GM13976 (cell line): ENCODE measurements around the gene TMEM161B.

Experiments
- DNase-seq: peaks from one replicate; pipeline ENCODE4 v3.0.0; 2012; ENCODE audit warnings: low spot score
- in situ Hi-C: fragments of 300-500 bp; cut with MboI; formaldehyde crosslinking; loops from one replicate; pipeline ENCODE4 v1.12.0; 2022; ENCODE audit warnings: low sequenced_read_pairs, mixed read lengths, inconsistent platforms; ENCODE audit not compliant: unreplicated experiment
- TF ChIP-seq, protein P1 (sequence below): IDR thresholded peaks from 2 replicates; pipeline ENCODE4 v1.5.1; 2012; ENCODE audit warnings: borderline replicate concordance, mild to moderate bottlenecking; ENCODE audit not compliant: insufficient read depth; ENCODE audit errors: extremely low read depth, missing control alignments, control extremely low read depth

The TMEM161B gene

DNA sequence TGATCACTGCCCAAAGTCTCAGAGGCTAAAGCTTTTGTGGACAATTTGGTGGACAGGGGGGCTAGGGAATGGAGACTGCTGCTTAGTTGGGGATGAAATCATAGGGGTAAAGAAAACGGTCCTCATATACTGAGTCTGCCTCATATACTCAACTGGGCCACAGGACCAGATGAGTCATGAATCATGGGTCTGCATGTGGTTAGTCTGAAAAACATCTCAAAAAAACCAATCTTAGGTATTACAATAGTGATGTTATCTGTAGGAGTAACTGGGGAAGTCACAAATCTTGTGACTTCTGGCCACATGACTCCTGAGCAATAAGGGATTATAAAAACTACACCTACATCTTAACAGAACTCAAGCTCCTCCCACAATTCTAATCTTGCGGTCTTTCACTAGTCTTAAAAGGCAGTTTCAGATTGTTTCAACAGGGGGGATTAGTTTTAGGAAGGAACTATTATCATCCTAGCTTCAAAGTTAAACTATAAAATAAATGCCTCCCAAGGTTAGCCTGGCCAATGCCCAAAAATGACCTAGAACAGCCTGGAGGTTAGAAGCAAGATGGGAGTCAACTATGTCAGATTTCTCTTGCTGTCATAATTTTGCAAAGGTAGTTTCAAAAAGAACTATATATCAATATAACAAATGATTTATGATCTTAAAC, 17.5 kb downstream of the TMEM161B start:
- in situ Hi-C loops = no loop called here
- TF ChIP-seq, protein P1, sequence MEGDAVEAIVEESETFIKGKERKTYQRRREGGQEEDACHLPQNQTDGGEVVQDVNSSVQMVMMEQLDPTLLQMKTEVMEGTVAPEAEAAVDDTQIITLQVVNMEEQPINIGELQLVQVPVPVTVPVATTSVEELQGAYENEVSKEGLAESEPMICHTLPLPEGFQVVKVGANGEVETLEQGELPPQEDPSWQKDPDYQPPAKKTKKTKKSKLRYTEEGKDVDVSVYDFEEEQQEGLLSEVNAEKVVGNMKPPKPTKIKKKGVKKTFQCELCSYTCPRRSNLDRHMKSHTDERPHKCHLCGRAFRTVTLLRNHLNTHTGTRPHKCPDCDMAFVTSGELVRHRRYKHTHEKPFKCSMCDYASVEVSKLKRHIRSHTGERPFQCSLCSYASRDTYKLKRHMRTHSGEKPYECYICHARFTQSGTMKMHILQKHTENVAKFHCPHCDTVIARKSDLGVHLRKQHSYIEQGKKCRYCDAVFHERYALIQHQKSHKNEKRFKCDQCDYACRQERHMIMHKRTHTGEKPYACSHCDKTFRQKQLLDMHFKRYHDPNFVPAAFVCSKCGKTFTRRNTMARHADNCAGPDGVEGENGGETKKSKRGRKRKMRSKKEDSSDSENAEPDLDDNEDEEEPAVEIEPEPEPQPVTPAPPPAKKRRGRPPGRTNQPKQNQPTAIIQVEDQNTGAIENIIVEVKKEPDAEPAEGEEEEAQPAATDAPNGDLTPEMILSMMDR = no peak

DNA sequence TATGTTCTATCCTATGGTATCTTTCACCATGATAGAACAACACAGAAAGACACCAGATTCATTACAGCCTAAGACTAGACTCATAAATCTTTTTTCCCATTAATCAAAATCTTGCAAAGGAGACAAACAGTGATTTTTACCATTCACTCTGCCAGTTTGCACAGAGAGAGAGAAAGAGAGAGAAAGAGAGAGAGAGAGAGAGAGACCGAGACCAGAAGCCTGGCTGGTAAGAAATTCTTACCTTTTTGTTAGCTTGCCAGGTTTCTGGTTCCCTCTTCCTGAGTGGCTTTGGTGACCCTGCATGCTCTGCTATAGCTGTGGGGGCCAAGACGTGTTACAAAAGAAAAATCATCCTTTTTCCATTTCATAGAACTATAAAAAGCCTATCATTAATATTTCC, 18.6 kb downstream of the TMEM161B start:
- in situ Hi-C loops = no loop called here
- no peak for DNase-seq
- TF ChIP-seq, protein P1 = no peak

More for the DNA sequence above, 17.5 kb downstream of the TMEM161B start:
- no peak for DNase-seq

DNA sequence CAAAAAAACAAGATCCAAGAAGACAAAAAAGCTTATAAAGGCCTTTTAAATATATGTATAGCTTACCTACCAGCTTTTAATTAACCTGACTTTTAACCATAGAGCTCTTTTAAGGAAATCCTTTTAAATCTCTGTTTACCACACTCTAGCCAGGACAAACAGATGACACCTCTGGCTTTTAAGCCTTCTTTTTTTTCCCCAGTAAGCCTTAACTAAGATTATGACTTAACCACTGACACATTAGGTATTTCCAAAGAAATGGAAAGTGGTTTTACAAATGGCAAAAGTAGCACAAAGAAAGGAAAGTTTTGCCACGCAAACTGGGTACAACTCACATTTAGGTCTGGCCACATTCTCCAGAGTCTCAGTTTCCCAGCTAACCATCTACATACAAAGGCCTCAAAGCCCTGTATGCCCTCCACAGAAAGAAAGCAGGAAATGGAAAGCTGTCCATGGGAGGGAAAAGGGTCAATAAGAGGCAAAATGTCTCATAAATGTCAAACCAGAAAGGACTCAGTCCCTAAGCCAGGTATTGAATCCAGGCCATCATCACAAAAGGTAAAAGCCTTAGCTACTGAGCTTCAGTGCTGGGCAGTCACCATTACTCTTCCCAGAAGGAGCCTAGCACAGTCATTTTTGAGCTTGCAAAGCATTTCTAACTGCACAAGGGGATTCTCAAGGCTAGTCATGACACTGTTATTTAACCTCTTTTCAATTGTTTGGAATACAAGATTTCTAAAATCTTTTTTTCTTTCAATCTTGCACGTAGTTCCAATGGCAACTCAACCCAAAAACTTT, 19.7 kb downstream of the TMEM161B start:
- in situ Hi-C loops = no loop called here
- TF ChIP-seq, protein P1 = no peak
- DNase-seq = no peak

DNA sequence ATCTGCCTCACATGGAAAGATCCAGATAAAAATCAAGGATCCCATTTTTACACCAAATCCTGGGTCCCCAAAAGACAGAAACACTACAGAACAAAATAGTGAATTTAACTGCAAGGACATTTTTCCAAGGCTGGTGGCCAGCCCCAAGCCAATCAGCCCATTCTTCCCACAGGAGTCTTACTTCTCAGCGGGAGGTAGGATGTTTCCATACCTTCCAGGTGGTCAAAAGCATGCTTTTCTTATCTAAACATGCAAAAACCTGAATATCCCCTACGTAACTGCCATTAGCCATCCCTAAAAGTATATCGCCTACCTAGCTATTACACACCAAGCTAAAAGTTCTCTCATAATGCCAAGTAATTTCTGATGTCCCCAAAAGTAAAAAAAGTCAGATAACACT, 20.6 kb downstream of the TMEM161B start:
- in situ Hi-C loops = no loop called here
- TF ChIP-seq, protein P1 = no peak
- no peak for DNase-seq

DNA sequence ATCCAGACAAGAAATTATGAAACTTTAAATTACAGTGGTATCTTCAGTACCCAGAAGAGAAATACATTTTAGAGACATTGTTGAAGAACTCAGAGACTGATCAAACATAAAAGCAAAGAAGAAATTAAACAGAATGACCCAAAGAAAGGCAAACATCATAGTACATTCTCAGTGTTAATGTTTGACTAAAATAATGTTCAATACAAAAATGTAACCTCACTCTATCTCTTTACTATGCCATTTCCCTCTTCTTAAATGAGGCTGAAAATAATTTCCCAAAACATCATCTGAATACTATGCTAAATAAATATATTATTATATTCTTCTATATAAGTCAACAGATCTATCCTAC, 22.8 kb downstream of the TMEM161B start:
- in situ Hi-C loops = no loop called here
- TF ChIP-seq, protein P1 = no peak
- DNase-seq = no peak

DNA sequence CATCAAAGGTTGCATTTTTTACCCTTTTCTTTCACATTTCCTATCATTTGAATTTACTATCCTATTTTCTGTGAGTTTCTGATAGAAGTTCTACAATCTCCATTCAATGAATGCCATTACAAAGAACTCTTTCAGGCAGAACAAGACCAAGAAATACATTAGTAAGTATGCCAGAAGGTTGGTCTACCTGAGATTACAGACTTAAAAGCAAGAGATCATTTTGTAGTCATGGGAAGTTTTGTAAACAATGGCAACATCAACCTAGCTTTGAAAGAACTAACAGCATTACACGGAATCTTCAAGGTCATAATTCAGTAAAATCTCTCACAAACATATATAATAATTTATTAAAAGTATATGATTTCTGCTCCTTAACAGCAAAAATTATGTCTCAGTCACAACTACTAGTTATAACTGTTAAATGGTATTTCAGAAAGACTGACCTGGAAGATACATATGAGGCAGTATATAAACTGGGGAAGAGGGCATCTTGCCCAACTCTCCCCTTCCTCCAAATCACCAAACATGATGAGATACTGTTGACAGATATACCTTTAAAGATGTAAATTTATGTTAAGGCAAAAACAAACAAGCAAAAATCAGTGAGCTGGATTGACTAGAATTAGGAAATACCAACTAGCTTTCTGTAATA, 23.3 kb downstream of the TMEM161B start:
- no peak for DNase-seq
- TF ChIP-seq, protein P1 = no peak
- in situ Hi-C loops = no loop called here
